Urothelium cell line (cell line): Measurements from ENCODE around the gene GABRP.

Source experiments
- DNase-seq: peaks from one replicate; pipeline ENCODE4 v3.0.0; 2011; ENCODE audit warnings: low spot score, mixed read lengths
- FAIRE-seq: peaks from 2 replicates; lab custom pipeline; 2011; peaks lifted over from hg19 to GRCh38; lab: Jason Lieb, UNC

Gene GABRP

DNA sequence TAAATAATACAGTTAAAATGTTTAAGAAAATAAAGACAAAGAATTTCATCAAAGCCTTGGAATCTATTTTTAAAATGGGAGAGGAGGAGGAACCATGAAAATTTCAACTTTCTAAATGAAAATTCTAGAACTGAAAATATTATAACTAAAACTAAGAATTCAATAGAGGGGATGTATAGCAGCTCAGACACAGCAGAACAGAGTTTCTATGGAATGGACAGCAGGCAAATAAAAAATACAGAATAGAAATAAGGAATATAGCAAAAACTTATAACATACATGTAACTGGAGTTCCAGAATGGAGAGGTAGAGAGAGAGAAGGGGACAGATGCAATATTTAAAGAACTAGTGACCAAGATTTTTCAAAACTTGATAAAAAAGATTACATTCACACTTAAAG lies 76.9 kb downstream of the GABRP start:
- DNase-seq (no peak), FAIRE-seq (no peak)

- FAIRE-seq, result no peak
These were observed 77.5 kb downstream of the GABRP start for GRCh38 chr5:170860818-170861666.

DNA sequence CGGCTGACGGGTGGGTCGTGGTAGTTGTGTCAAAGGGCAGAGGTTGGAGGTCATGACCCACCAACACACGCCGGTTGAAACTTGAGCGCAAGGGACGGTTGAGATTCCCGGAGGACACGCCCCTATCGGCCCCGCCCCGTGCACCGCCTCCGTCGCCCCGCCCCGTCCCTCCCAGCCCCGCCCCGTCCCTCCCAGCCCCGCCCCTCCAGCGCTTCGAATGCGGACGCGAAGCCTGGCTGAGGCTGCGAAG lies 78.1 kb downstream of the GABRP start:
- FAIRE-seq, result no peak

More at GRCh38 chr5:170860818-170861666, 77.5 kb downstream of the GABRP start:
- no peak for DNase-seq

GRCh38 chr5:170861917-170862766 lies 78.6 kb downstream of the GABRP start, which contains the start of gene RANBP17:
Gene RANBP17, plus strand, starts transcription at chr5:170862018.
- DNase-seq (peak; percentile 93), FAIRE-seq (no peak)

More for the DNA sequence above, 78.1 kb downstream of the GABRP start:
- no peak for DNase-seq

DNA sequence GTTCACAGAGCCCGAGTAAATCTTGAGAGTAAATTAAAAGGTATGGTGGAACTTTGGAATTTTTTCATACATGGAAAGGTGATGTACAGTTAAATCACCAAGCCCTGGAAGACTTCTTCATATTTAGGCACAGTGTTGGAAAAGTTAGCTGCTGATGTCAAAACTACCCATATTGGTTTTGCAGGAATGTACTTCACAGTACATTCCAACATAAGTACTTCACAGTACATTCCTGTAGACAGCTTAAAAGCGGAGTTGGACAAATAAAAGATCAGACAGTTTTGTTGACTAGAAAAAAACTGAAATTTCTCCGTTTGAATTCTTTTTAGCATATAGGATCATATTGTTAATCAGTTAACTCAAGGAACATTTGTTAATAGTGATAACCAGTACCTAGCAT lies 80.1 kb downstream of the GABRP start:
- no peak for DNase-seq
- no peak for FAIRE-seq
